ENCODE measurements around the gene BNIP5. TPM values are rescaled to one million over a fixed set of nuclear protein-coding genes. Genes with fewer than 3 reads are reported as not detected.

BNIP5 gene
- total RNA-seq, 1 experiment from 2014 or later = 0.94 TPM

DNA sequence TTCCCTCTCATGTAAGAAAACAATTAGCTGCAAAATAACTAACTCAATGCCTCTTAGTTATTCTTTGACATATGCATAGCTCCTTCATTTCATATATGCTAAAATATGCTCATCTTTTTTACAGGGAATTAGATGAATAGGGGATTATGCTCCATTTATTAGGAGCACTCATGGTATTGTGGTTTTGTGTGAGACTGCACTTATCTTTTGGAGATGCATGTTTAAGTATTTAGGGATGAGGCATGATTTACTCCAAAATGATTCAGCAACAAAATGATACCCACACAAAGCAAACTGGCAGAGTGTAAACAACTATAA is 8.8 kb downstream of the BNIP5 start:
- Mint-ChIP-seq H3K27ac (ENCODE audit: unreplicated experiment) (no peak overlapping the region), H3K4me3 (ENCODE audit: low read depth, unreplicated experiment) (no peak overlapping the region), H3K27me3 (ENCODE audit: unreplicated experiment) (peaks cover 60% of the 10 kb centered on the region), H3K4me1 (ENCODE audit: low read depth, unreplicated experiment) (no peaks in the 10 kb centered on the region), H3K36me3 (ENCODE audit: insufficient read depth, unreplicated experiment) (no peaks in the 10 kb centered on the region), H3K9me3 (ENCODE audit: low read depth, unreplicated experiment) (no peaks in the 10 kb centered on the region)
- DNase-seq = no peak
- CTCF ChIA-PET = no interaction called here
- intact Hi-C loops (cut with micrococcal nuclease; ENCODE audit: unreplicated experiment) = no loop called here
- TF ChIP-seq, protein P1, sequence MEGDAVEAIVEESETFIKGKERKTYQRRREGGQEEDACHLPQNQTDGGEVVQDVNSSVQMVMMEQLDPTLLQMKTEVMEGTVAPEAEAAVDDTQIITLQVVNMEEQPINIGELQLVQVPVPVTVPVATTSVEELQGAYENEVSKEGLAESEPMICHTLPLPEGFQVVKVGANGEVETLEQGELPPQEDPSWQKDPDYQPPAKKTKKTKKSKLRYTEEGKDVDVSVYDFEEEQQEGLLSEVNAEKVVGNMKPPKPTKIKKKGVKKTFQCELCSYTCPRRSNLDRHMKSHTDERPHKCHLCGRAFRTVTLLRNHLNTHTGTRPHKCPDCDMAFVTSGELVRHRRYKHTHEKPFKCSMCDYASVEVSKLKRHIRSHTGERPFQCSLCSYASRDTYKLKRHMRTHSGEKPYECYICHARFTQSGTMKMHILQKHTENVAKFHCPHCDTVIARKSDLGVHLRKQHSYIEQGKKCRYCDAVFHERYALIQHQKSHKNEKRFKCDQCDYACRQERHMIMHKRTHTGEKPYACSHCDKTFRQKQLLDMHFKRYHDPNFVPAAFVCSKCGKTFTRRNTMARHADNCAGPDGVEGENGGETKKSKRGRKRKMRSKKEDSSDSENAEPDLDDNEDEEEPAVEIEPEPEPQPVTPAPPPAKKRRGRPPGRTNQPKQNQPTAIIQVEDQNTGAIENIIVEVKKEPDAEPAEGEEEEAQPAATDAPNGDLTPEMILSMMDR (IDR thresholded peaks at IDR 0.05; ENCODE audit: unreplicated experiment) = no peak
- no TSS peak for BruUV-seq (replicated peaks)

DNA sequence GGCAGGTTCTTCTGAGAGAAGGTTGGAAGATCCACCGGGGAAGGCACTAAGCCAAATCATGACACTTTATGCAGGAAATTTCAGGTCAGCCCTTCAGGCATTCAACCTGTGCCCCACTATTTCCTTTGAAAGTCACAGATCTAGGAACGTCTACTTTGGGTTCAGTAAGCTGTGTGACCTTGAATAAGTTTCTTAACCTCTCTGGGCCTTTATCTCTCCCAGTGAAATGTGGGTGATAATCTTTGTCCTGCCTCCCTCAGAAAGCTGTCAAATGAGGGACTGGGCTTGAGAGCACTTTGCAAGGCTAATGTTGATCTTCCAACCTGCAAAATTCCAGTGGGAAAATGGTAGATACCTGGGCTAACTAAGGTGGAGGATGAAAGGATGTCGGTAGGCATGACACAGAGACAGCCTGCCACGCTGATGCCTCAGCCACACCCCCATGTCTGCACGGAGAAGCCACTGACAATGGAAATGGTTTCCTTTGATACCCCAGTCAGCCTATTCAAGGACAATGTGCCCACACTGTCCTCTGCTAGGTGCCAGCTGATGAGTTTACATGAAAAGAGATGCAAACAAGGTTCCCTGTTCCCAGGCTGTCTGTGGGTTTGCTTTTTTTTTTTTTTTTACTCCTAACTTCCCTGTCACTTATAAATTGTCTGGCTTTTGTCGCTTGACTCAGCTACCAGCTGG is 9.3 kb downstream of the BNIP5 start:
- Mint-ChIP-seq H3K4me3 (ENCODE audit: low read depth, unreplicated experiment) (no peak overlapping the region), H3K9me3 (ENCODE audit: low read depth, unreplicated experiment) (no peaks in the 10 kb centered on the region), H3K36me3 (ENCODE audit: insufficient read depth, unreplicated experiment) (no peaks in the 10 kb centered on the region), H3K4me1 (ENCODE audit: low read depth, unreplicated experiment) (no peaks in the 10 kb centered on the region), H3K27ac (ENCODE audit: unreplicated experiment) (no peak overlapping the region), H3K27me3 (ENCODE audit: unreplicated experiment) (peaks cover 55% of the 10 kb centered on the region)
- no peak for DNase-seq
- no TSS peak for BruUV-seq (replicated peaks)
- intact Hi-C loops (cut with micrococcal nuclease; ENCODE audit: unreplicated experiment) = no loop called here
- CTCF ChIA-PET = no interaction called here
- TF ChIP-seq, protein P1 (IDR thresholded peaks at IDR 0.05; ENCODE audit: unreplicated experiment) = no peak

DNA sequence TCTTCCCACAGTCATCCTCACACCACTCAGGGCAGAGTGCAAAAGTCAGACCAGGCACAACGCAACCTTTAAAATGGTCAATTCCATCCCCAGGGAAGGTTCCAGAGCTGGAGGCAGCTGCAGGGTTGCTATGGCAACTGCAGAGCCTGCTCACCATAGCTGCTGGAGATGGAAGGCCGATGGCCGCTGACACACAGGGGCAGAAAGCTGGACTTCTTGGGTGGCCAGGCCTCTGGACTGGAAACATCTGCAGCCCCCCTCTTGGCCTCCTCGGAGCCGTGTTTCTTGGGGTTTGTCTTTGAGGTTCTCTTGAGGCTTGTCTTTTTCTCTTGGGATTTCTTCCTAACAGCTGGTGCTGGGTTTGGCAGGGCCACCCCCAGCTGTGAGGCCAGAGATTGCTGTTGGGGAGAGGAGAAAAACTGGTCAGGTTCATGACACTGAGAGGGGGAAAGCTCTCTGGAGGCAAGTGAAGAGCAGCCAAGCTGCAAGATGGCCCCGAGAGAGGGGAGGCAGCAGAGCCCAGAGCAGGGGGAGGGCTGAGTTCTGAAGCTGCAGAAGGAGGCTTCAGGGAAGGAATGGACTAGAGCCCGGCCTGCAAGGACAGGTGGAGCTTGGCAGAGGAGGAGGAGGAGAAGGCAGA is 10.2 kb downstream of the BNIP5 start:
- CTCF ChIA-PET = interaction anchor here (0.6 kb wide), 2 partner anchors 32 to 254 kb away, joined by 3 read pairs; no protein-coding TSS in a partner anchor
- intact Hi-C loops (cut with micrococcal nuclease; ENCODE audit: unreplicated experiment) = no loop called here
- no peak for DNase-seq
- Mint-ChIP-seq H3K9me3 (ENCODE audit: low read depth, unreplicated experiment) (no peaks in the 10 kb centered on the region), H3K4me3 (ENCODE audit: low read depth, unreplicated experiment) (no peak overlapping the region), H3K27me3 (ENCODE audit: unreplicated experiment) (peaks cover 53% of the 10 kb centered on the region), H3K27ac (ENCODE audit: unreplicated experiment) (no peak overlapping the region), H3K36me3 (ENCODE audit: insufficient read depth, unreplicated experiment) (no peaks in the 10 kb centered on the region), H3K4me1 (ENCODE audit: low read depth, unreplicated experiment) (no peaks in the 10 kb centered on the region)
- BruUV-seq (replicated peaks) = no TSS peak
- TF ChIP-seq, protein P1 (IDR thresholded peaks at IDR 0.05; ENCODE audit: unreplicated experiment) = no peak

DNA sequence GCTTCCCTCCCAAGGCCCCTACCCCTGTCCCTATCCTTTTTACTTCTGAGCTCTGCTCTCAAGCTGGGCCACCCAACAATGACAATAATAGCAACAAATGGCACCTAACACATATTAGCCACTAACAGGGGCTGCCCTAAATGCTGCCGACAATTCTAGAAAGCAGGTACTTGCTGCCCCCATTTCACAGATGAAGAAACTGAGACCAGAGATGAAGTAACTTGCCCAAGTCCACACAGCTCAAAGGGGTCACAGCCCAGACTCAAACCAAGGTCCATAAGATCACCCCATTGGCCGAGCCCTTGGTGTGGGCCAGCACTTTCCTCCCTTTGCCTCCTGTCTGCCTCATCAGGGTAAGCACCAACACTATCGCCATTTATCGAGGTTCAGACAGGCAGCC is 12.0 kb downstream of the BNIP5 start:
- Mint-ChIP-seq H3K4me1 (ENCODE audit: low read depth, unreplicated experiment) (peaks cover 9% of the 10 kb centered on the region), H3K9me3 (ENCODE audit: low read depth, unreplicated experiment) (no peaks in the 10 kb centered on the region), H3K36me3 (ENCODE audit: insufficient read depth, unreplicated experiment) (no peaks in the 10 kb centered on the region), H3K27ac (ENCODE audit: unreplicated experiment) (no peak overlapping the region), H3K4me3 (ENCODE audit: low read depth, unreplicated experiment) (no peak overlapping the region), H3K27me3 (ENCODE audit: unreplicated experiment) (peaks cover 48% of the 10 kb centered on the region)
- CTCF ChIA-PET = interaction anchor here (0.5 kb wide), 1 partner anchor 823 kb away, joined by 5 read pairs; no protein-coding TSS in a partner anchor
- TF ChIP-seq, protein P1 (IDR thresholded peaks at IDR 0.05; ENCODE audit: unreplicated experiment) = no peak
- no peak for DNase-seq
- intact Hi-C loops (cut with micrococcal nuclease; ENCODE audit: unreplicated experiment) = no loop called here
- no TSS peak for BruUV-seq (replicated peaks)

All from Calu3 (cell line).